Testis (tissue), 2 donors: ENCODE data around the gene SLC1A1.

Source experiments
- POLR2A ChIP-seq: fragments of 450-650 bp; IDR thresholded peaks from one replicate; pipeline ENCODE4 v1.6.1; 2017; ENCODE audit warnings: antibody characterized with exemption, mild to moderate bottlenecking, moderate library complexity
- TF ChIP-seq, protein P1 (sequence below), 3 experiments: fragments of 450-650 bp in 2 of 3; fragments of 200-600 bp in 1 of 3; sonication (generic) in 1 of 3; IDR thresholded peaks; one replicate each; pipeline ENCODE4 v1.5.1; 2016 to 2019; ENCODE audit warnings: antibody characterized with exemption in 3 of 3, mild to moderate bottlenecking in 2 of 3, moderate library complexity in 1 of 3

DNA sequence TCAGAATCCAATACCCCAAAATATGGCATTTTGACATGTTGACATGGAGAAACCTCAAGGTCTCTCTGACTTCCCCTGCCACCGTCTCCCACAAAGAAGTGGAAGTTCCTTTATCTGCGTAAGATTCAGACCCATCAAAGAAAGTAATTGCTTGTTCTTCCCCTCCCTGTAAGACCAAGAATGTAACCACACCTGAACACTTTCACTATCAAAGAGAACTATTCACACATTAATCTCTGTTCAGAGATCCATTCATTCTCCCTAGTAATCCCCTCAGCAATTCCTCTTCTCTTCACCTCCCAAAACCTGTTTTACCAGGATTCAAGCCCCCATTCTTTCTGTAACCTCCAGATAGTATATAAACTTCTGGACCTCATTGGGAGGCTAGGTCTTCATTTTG is 4.1 kb upstream of the SLC1A1 start:
- TF ChIP-seq, protein P1, sequence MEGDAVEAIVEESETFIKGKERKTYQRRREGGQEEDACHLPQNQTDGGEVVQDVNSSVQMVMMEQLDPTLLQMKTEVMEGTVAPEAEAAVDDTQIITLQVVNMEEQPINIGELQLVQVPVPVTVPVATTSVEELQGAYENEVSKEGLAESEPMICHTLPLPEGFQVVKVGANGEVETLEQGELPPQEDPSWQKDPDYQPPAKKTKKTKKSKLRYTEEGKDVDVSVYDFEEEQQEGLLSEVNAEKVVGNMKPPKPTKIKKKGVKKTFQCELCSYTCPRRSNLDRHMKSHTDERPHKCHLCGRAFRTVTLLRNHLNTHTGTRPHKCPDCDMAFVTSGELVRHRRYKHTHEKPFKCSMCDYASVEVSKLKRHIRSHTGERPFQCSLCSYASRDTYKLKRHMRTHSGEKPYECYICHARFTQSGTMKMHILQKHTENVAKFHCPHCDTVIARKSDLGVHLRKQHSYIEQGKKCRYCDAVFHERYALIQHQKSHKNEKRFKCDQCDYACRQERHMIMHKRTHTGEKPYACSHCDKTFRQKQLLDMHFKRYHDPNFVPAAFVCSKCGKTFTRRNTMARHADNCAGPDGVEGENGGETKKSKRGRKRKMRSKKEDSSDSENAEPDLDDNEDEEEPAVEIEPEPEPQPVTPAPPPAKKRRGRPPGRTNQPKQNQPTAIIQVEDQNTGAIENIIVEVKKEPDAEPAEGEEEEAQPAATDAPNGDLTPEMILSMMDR (IDR thresholded peaks at IDR 0.05): no peak
- TF ChIP-seq POLR2A: no peak
